ENCODE data around the gene AUTS2. TPM values are rescaled to one million over a fixed set of nuclear protein-coding genes. Genes with fewer than 3 reads are reported as not detected.

The AUTS2 gene
- total RNA-seq, 2 donors from 2014 or later = 43.4 to 52.9 TPM

- intact Hi-C loops (cut with DNase I) = no loop called here
- no peak for DNase-seq (ENCODE audit: low spot score)
Observed at GRCh38 chr7:70616211-70616610, 1017.9 kb downstream of the AUTS2 start.

- intact Hi-C loops (cut with DNase I) = no loop called here
- no peak for DNase-seq (ENCODE audit: low spot score)
Observed at GRCh38 chr7:70616821-70617220, 1018.5 kb downstream of the AUTS2 start.

- no peak for DNase-seq (ENCODE audit: low spot score)
- intact Hi-C loops (cut with DNase I) = no loop called here
Observed at GRCh38 chr7:70618020-70618551, 1019.8 kb downstream of the AUTS2 start.

DNA sequence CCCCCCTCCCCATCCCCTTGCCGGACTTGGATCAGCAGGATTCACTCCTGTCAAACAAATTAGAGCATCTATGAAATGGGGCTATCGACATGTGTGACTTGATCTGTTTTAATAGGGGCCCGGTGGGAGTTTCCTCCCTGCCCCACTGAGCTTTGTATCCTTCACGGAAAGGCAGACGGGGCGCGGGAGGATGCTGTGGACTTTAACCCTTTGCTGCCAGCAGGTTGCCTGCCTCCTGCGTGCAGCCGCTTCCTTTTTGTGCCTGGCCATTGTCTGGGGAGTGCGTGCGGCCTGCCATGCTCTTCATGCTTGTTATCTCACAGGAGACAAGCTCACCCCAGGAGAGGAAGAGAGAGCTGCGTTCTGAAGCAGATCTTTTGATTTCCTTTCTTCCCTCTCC is 1020.9 kb downstream of the AUTS2 start:
- intact Hi-C loops (cut with DNase I) = no loop called here
- DNase-seq (ENCODE audit: low spot score) = no peak

- intact Hi-C loops (cut with DNase I) = no loop called here
- DNase-seq (ENCODE audit: low spot score) = no peak
Observed at GRCh38 chr7:70619659-70620058, 1021.4 kb downstream of the AUTS2 start.

DNA sequence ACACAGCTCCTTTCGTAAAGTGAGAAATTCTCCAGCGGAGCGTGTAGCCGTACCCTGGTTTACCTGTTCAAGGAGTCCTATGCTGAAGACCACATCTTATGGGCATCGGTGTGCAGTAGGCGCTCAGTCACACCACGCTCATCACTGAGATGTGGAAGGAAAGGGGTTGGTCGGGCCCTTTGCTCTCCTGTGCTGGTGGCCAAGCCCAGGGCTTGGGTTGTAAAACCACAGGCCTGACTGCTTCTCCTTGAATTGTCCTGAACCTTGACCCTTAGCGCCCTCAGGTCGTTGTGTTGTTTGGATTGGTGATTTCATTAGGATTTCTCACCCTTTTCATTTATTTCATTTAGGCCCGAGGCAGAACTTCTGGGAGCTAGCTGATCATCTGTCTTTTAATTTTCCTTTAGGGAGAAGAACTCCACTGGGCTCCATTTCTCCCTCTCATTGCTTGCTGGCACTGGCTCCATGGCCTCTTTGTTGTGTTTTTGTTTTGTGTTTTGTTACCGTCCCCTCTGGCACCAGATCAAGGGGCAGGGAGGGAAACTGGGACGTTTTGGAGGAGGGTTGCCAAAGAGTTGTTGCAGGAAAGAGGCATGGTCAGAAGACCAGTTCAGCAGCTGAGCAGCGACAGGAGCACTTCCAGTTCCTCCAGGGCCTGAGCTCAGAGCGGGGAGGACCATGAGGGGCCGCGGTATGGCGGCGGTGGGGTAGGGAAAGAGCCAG is 1022.2 kb downstream of the AUTS2 start:
- no peak for DNase-seq (ENCODE audit: low spot score)
- intact Hi-C loops (cut with DNase I) = no loop called here

DNA sequence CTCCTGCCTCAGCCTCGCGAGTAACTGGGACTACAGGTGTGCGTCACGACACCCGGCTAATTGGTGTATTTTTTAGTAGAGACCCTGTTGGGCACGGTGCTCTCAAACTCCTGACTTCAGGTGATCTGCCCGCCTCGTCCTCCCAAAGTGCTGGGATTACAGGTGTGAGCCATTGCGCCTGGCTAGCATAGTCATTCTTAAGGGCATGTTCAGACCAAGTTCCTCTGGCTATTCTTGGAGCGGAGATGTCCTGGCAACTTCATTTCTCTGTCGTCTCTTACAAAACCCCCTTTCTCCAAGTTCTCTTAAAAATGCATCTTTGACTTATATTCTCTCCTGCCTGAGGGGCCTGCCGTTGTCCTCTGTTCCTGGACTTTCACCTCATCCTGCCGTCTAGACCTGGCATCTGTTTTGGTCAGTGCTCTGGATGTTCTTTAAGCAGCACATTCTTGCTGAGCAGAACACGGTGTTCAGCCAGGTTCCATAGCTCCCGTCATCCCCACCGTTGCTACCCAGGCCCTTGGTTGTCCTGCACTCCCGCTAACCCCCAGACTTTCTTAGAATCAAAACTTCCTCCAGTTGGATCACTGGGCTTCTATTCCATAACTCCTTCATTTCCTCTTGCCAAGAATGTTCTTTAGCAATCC is 1023.8 kb downstream of the AUTS2 start:
- DNase-seq (ENCODE audit: low spot score) = no peak
- intact Hi-C loops (cut with DNase I) = no loop called here

- intact Hi-C loops (cut with DNase I) = no loop called here
- DNase-seq (ENCODE audit: low spot score) = no peak
Observed at GRCh38 chr7:70622936-70623335, 1024.7 kb downstream of the AUTS2 start.

- no peak for DNase-seq (ENCODE audit: low spot score)
- intact Hi-C loops (cut with DNase I) = loop anchor here in 1 of 2 donors (2.0 kb wide), 1 partner anchor 58 kb away; no protein-coding TSS in a partner anchor
Observed at GRCh38 chr7:70624500-70625103, 1026.3 kb downstream of the AUTS2 start.

DNA sequence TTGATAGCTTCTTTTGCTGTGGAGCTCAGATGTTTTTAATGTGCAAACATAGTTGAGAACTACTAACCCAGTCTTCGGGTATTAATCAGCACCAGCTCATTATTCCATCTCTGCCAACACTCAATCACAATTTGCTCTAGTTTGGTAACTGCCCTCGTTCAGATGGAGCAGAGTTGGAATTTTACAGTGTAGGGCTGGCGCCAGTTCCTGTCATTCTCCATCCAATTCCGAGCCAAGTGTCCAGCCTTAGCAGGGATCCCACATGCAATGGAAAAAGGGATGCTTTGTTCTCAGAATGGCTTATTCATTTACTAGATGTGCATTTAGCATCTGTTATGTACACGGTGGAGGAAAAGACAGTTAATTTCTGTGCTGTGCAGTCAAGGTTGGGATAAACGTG is 1029.2 kb downstream of the AUTS2 start:
- DNase-seq (ENCODE audit: low spot score) = no peak
- intact Hi-C loops (cut with DNase I) = no loop called here

- no peak for DNase-seq (ENCODE audit: low spot score)
- intact Hi-C loops (cut with DNase I) = no loop called here
Observed at GRCh38 chr7:70630440-70630817, 1032.2 kb downstream of the AUTS2 start.

GRCh38 chr7:70630818-70631457 is 1032.7 kb downstream of the AUTS2 start:
- DNase-seq (ENCODE audit: low spot score) = peak; percentile 87
- intact Hi-C loops (cut with DNase I) = no loop called here

DNA sequence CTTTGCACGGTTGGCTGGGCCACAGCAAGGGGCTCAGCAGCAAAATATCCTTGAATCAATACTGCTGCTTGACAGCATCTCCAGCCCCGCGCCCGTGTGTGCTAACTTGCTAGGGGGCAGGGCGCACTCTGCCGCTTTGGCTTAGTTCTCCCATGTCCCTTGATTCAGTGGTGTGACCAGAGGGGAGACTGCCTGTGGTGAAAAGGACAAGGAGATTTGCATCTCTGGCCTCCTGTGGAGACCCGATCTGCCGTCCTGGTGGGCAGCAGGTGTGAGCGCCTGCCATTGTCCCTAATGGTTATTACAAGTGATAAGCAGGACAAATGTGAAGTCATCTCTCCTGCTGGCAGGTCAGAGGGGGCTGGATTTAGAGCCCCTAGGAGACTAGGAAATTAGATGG is 1033.4 kb downstream of the AUTS2 start:
- intact Hi-C loops (cut with DNase I) = no loop called here
- DNase-seq (ENCODE audit: low spot score) = no peak

GRCh38 chr7:70632400-70632799 is 1034.1 kb downstream of the AUTS2 start:
- no peak for DNase-seq (ENCODE audit: low spot score)
- intact Hi-C loops (cut with DNase I) = no loop called here

GRCh38 chr7:70634071-70634470 is 1035.8 kb downstream of the AUTS2 start:
- intact Hi-C loops (cut with DNase I) = no loop called here
- no peak for DNase-seq (ENCODE audit: low spot score)

- intact Hi-C loops (cut with DNase I) = no loop called here
- DNase-seq (ENCODE audit: low spot score) = no peak
Observed at GRCh38 chr7:70634610-70635068, 1036.4 kb downstream of the AUTS2 start.

- intact Hi-C loops (cut with DNase I) = no loop called here
- DNase-seq (ENCODE audit: low spot score) = no peak
Observed at GRCh38 chr7:70635633-70636032, 1037.4 kb downstream of the AUTS2 start.

GRCh38 chr7:70636169-70636568 is 1037.9 kb downstream of the AUTS2 start:
- no peak for DNase-seq (ENCODE audit: low spot score)
- intact Hi-C loops (cut with DNase I) = no loop called here

DNA sequence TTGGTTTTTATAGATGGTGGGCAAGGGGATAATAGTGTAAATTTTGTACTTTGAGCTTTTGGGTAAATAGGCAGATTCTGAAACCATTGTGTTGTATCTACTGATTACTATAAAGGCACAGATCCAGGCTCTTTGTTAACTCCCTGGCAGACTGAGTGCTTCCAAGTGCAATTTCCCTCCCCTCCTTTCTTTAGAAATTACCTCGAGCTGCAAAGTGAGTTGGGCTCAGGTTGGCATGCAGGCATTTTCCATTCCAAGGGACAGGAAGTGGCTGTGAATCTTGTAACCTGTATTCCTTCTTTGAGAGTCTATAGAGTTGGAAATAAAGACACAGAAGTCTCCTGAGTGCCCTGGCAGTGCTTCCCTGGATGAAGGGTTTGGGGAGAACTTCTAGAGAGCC is 1039.5 kb downstream of the AUTS2 start:
- no peak for DNase-seq (ENCODE audit: low spot score)
- intact Hi-C loops (cut with DNase I) = no loop called here

All from posterior vena cava (tissue), 2 donors.